ENCODE measurements around the gene MARF1.
"Not testable (repeated sequence)": the region's sequence is repeated elsewhere in the genome, so short reads cannot be mapped to it uniquely, and the experiment has no call there.

MARF1 gene

DNA sequence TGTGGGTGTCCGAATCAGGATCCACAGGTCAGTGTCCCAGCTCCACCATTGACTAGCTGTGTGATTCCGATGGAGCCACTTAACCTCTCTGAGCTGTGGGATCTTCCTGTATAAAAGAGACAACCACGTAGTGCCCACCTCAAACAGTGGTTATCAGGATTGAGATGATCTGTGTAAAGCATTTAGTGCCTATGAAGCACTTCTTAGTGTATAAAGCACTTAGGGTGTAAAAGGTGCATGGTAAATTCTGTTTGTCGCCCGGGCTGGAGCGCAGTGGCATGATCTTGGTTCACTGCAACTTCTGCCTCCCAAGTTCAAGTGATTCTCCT lies 95.2 kb downstream of the MARF1 start:
- TF ChIP-seq, protein P1, sequence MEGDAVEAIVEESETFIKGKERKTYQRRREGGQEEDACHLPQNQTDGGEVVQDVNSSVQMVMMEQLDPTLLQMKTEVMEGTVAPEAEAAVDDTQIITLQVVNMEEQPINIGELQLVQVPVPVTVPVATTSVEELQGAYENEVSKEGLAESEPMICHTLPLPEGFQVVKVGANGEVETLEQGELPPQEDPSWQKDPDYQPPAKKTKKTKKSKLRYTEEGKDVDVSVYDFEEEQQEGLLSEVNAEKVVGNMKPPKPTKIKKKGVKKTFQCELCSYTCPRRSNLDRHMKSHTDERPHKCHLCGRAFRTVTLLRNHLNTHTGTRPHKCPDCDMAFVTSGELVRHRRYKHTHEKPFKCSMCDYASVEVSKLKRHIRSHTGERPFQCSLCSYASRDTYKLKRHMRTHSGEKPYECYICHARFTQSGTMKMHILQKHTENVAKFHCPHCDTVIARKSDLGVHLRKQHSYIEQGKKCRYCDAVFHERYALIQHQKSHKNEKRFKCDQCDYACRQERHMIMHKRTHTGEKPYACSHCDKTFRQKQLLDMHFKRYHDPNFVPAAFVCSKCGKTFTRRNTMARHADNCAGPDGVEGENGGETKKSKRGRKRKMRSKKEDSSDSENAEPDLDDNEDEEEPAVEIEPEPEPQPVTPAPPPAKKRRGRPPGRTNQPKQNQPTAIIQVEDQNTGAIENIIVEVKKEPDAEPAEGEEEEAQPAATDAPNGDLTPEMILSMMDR (IDR thresholded peaks at IDR 0.05; ENCODE audit: borderline replicate concordance, control extremely low read depth, extremely low read depth, insufficient read depth, missing control alignments) = no peak
- in situ Hi-C loops (cut with MboI; ENCODE audit: low sequenced_read_pairs, unreplicated experiment) = loop anchor here (25.0 kb wide), 1 partner anchor 615 kb away; no protein-coding TSS in a partner anchor
- no peak for DNase-seq (ENCODE audit: low spot score)

DNA sequence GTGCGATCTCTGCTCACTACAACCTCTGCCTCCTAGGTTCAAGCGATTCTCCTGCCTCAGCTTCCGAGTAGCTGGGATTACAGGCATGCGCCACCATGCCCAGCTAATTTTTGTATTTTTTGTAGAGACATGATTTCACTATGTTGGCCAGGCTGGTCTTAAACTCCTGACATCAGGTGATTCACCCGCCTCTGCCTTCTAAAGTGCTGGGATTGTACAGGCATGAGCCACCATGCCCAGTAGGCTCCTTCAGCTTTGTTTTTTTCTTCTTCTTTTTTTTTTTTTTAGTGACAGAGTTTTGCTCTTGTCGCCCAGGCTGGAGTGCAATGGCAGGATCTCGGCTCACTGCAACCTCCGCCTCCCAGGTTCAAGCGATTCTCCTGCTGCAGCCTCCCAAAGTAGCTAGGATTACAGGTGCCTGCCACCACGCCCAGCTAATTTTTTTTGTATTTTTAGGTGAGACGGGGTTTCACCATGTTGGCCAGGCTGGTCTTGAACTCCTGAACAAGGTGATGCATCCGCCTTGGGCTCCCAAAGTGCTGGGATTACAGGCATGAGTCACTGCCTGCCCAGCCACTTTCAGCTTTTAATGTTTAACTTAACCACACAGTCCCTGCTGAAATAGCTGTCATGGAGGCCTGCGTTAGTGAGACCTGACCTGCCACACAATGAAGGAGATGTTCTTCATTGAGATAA lies 95.7 kb downstream of the MARF1 start:
- DNase-seq (ENCODE audit: low spot score) = not testable (repeated sequence)
- in situ Hi-C loops (cut with MboI; ENCODE audit: low sequenced_read_pairs, unreplicated experiment) = loop anchor here (25.0 kb wide), 1 partner anchor 615 kb away; no protein-coding TSS in a partner anchor

GRCh38 chr16:15545544-15545943 lies 97.4 kb downstream of the MARF1 start:
- no peak for DNase-seq (ENCODE audit: low spot score)
- in situ Hi-C loops (cut with MboI; ENCODE audit: low sequenced_read_pairs, unreplicated experiment) = loop anchor here (25.0 kb wide), 1 partner anchor 617 kb away; no protein-coding TSS in a partner anchor
- TF ChIP-seq, protein P1 (IDR thresholded peaks at IDR 0.05; ENCODE audit: borderline replicate concordance, control extremely low read depth, extremely low read depth, insufficient read depth, missing control alignments) = no peak

- DNase-seq (ENCODE audit: low spot score) = no peak
- in situ Hi-C loops (cut with MboI; ENCODE audit: low sequenced_read_pairs, unreplicated experiment) = loop anchor here (25.0 kb wide), 1 partner anchor 618 kb away; no protein-coding TSS in a partner anchor
- TF ChIP-seq, protein P1 (IDR thresholded peaks at IDR 0.05; ENCODE audit: borderline replicate concordance, control extremely low read depth, extremely low read depth, insufficient read depth, missing control alignments) = no peak
Observed at GRCh38 chr16:15544405-15544804, 98.5 kb downstream of the MARF1 start.
